ENCODE measurements around the gene ALDH9A1.
"Not testable (repeated sequence)": the region's sequence is repeated elsewhere in the genome, so short reads cannot be mapped to it uniquely, and the experiment has no call there.

Gene ALDH9A1

DNA sequence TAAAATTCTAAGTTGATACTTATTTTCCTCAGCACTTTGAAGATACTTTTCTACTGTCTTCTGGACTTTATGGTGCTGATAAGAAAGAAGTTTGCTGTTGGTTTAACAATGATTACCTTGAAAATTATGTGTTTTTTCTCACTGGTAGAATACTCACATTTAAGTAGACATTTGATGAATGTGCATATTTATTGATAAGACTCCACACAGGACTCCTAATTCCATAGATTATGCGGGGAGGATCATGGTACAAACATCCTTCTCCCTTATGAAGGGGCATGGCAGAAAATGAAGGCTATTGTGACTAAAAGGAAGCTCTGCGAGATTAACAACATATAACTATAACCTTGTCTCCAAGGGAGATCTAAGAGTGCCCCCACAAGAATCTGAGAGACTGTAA, 28.5 kb upstream of the ALDH9A1 start:
- no peak overlapping the region for H3K4me3 ChIP-seq (replicated peaks; ENCODE audit: low read depth, low read length)
- no peak for DNase-seq (ENCODE audit: extremely low read depth, low read depth)
- no peak for TF ChIP-seq CTCF (IDR thresholded peaks at IDR 0.05; ENCODE audit: low read depth, low read length, missing control alignments)

DNA sequence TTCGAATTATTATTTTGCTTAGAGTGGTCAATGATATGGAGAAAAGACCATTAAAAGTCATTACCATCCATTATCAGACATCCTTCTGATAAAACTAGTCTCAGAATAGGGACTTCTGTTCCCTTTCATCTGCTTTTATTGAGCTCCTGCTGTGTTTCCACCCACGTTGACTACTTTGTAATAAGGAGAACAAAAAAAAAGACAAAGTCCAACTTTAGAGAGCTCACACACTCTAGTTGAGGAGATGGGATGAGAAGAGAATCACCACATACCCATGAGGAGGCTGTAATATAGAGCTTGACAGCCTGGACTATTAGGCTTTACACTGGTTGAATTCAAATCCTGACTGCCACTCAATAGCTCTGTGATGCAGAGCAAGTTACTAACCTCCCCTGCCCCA, 27.8 kb upstream of the ALDH9A1 start:
- DNase-seq (ENCODE audit: extremely low read depth, low read depth), result no peak
- no peak for TF ChIP-seq CTCF (IDR thresholded peaks at IDR 0.05; ENCODE audit: low read depth, low read length, missing control alignments)
- no peak overlapping the region for H3K4me3 ChIP-seq (replicated peaks; ENCODE audit: low read depth, low read length)

DNA sequence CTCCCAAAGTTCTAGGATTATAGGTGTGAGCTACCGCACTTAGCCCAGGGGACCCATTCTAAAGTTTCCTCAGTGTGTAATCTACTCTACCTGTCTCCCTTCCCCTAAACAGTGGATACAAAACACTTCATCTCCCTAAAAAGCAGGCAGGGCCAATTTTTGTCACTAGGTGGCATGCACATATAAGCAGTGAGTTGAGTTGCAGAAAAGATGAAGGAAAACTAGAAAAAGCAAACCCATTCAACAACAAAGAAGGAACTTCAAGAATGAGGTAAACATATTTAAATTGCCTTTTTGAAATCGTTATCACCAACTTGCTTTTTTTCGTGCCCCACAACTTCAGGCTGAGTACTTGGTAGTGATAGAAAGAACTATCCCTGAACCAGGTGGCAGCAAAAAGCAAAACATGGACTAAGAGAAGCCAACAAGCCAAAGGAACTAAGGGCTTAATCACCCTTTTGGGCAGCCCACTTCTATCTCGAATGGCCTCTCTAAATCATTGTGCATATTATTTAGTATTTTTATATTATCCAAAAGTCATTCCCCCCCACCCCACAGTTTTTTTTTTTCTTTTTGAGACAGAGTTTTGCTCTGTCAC, 19.7 kb upstream of the ALDH9A1 start:
- DNase-seq (ENCODE audit: extremely low read depth, low read depth), result peak; percentile 39

GRCh38 chr1:165716265-165717051, 18.1 kb upstream of the ALDH9A1 start:
- not testable (repeated sequence) for H3K4me3 ChIP-seq (replicated peaks; ENCODE audit: low read depth, low read length); DNase-seq (ENCODE audit: extremely low read depth, low read depth)

More for the DNA sequence above, 19.7 kb upstream of the ALDH9A1 start:
- H3K4me3 ChIP-seq (replicated peaks; ENCODE audit: low read depth, low read length), result no peak overlapping the region
- TF ChIP-seq CTCF (IDR thresholded peaks at IDR 0.05; ENCODE audit: low read depth, low read length, missing control alignments), result peak; percentile 67

- TF ChIP-seq CTCF (IDR thresholded peaks at IDR 0.05; ENCODE audit: low read depth, low read length, missing control alignments), result no peak
- DNase-seq (ENCODE audit: extremely low read depth, low read depth), result no peak
- H3K4me3 ChIP-seq (replicated peaks; ENCODE audit: low read depth, low read length), result no peak overlapping the region
These were observed 14.4 kb upstream of the ALDH9A1 start for GRCh38 chr1:165712764-165713163.

DNA sequence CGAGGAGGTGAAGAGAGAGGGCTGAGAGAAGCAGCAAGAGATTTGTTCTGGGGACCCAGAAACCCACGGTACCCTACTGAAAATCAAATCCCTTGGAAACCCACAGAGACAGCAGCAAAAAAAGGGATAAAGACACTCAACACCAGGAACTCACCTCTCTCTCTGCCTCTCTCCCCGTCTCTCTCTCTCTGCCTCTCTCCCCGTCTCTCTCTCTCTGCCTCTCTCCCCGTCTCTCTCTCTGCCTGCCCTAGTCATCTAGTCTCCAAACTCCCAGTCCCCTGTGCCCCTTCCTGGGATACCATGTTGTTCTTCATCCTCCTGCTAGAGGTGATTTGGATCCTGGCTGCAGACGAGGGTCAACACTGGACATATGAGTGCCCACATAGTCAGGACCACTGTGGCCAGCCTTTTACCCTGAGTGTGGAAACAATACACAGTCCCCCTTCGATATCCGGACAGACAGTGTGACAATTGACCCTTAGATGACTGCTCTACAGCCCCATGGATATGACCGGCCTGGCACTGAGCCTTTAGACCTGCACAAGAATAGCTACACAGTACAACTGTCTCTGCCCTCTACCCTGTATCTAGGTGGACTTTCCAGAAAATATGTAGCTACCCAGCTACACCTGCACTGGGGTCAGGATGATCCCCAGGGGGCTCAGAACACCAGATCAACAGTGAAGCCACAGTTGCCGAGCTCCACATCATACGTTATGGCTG, 9.8 kb upstream of the ALDH9A1 start:
- no peak for TF ChIP-seq CTCF (IDR thresholded peaks at IDR 0.05; ENCODE audit: low read depth, low read length, missing control alignments)
- DNase-seq (ENCODE audit: extremely low read depth, low read depth), result no peak
- no peak overlapping the region for H3K4me3 ChIP-seq (replicated peaks; ENCODE audit: low read depth, low read length)

GRCh38 chr1:165703648-165704047, 5.3 kb upstream of the ALDH9A1 start:
- no peak for DNase-seq (ENCODE audit: extremely low read depth, low read depth)
- no peak overlapping the region for H3K4me3 ChIP-seq (replicated peaks; ENCODE audit: low read depth, low read length)
- TF ChIP-seq CTCF (IDR thresholded peaks at IDR 0.05; ENCODE audit: low read depth, low read length, missing control alignments), result no peak

DNA sequence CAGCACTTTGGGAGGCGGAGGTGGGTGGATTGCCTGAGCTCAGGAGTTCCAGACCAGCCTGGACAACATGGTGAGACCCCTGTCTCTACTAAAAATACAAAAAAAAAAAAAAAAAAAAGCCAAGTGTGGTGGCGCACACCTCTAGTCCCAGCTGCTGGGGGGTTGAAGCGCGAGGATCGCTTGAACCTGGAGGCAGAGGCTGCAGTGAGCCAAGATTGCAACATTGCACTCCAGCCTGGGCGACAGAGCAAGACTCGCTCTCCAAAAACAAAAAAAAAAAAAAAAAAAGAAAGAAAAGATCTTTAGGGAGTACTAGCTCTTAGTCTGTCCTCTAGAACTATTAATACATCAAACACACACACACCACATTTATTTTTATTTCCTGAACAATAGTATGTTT, 3.6 kb upstream of the ALDH9A1 start:
- not testable (repeated sequence) for DNase-seq (ENCODE audit: extremely low read depth, low read depth); H3K4me3 ChIP-seq (replicated peaks; ENCODE audit: low read depth, low read length)
